Ascending aorta (tissue), 2 donors: ENCODE data around the gene FCRL3. TPM values are rescaled to one million over a fixed set of nuclear protein-coding genes. Genes with fewer than 3 reads are reported as not detected.

Source experiments
- DNase-seq, 2 donors: peaks; one replicate each; pipeline ENCODE4 v3.0.0-alpha.2; 2019; ENCODE audit warnings: low spot score in 2 of 2
- H3K27ac ChIP-seq, 2 donors: fragments of 200-600 bp; sonication (generic); one replicate each; pipeline ENCODE4 v1.5.1; 2016 to 2017; ENCODE audit warnings: mild to moderate bottlenecking in 1 of 2
- H3K27me3 ChIP-seq: fragments of 200-600 bp; sonication (generic); one replicate; pipeline ENCODE4 v1.5.1; 2017
- H3K36me3 ChIP-seq, 2 donors: fragments of 200-600 bp; sonication (generic); one replicate each; pipeline ENCODE4 v1.5.1; 2016
- H3K4me1 ChIP-seq, 2 donors: fragments of 200-600 bp; sonication (generic); one replicate each; pipeline ENCODE4 v1.5.1; 2016 to 2017; ENCODE audit warnings: mild to moderate bottlenecking in 1 of 2
- H3K4me3 ChIP-seq, 2 donors: fragments of 200-600 bp; sonication (generic); one replicate each; pipeline ENCODE4 v1.5.1; 2016 to 2017; ENCODE audit warnings: mild to moderate bottlenecking in 1 of 2
- H3K9me3 ChIP-seq, 2 donors: fragments of 200-600 bp; sonication (generic); one replicate each; pipeline ENCODE4 v1.5.1; 2016
- intact Hi-C: fragments of 100-400 bp; cut with DNase I; formaldehyde crosslinking; loops from one replicate; pipeline ENCODE4 v1.15.1; 2023
- total RNA-seq: library from RNA; depleted of rRNA; stranded (reverse); fragments of >200 nt; gene quantifications from one replicate; pipeline ENCODE4 v1.1.0, GENCODE V29; 2016
- TF ChIP-seq, protein P1 (sequence below), 3 experiments: fragments of 200-600 bp in 2 of 3; fragments of 450-650 bp in 1 of 3; sonication (generic) in 2 of 3; IDR thresholded peaks; one replicate each; pipeline ENCODE4 v1.5.1; 2016 to 2019; ENCODE audit warnings: antibody characterized with exemption in 3 of 3, mild to moderate bottlenecking in 1 of 3, moderate library complexity in 1 of 3

FCRL3 gene
- total RNA-seq, 1 donor from 2014 or later: not detected

DNA sequence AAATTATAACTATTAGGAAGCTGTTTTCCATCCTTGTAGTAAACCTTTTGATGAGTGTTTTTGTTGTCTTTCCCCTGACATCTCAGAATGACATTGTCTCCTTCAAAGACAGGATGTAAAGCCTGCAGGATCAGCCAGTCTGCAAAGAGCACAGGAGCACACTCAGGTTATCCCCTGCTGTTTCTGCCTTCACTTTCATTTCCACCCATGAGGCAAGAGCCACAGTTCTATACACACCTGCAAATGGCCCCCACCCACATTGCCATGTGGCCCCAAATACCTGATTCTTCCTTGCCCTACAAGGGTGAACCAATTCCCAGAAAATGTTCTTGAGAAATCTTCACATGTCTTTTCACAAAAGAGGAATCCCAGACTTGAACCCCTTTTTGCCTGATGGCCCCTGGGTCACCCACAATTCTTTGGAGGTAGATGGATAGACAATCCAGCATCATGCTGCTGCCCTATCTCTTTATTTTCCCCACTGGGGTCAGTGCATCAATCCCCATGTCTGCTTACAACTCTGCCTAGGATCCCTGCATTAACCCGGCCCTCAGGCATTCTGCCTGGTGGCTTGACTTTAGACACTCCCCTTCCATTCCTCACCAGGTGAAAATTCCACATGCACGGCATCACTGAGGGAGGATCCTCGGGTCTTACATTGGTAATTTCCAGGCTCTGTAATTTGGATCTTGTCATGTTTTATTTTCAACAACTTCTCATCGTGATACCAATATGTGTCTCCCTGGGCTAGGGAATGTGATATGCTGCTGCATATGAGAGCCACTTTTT, 2.6 kb downstream of the FCRL3 start:
- Histone ChIP-seq H3K4me1 (no peaks in the 10 kb centered on the region), H3K27me3 (no peaks in the 10 kb centered on the region), H3K36me3 (no peaks in the 10 kb centered on the region), H3K4me3 (no peak overlapping the region), H3K27ac (no peak overlapping the region), H3K9me3 (no peaks in the 10 kb centered on the region)
- no peak for DNase-seq
- TF ChIP-seq, protein P1, sequence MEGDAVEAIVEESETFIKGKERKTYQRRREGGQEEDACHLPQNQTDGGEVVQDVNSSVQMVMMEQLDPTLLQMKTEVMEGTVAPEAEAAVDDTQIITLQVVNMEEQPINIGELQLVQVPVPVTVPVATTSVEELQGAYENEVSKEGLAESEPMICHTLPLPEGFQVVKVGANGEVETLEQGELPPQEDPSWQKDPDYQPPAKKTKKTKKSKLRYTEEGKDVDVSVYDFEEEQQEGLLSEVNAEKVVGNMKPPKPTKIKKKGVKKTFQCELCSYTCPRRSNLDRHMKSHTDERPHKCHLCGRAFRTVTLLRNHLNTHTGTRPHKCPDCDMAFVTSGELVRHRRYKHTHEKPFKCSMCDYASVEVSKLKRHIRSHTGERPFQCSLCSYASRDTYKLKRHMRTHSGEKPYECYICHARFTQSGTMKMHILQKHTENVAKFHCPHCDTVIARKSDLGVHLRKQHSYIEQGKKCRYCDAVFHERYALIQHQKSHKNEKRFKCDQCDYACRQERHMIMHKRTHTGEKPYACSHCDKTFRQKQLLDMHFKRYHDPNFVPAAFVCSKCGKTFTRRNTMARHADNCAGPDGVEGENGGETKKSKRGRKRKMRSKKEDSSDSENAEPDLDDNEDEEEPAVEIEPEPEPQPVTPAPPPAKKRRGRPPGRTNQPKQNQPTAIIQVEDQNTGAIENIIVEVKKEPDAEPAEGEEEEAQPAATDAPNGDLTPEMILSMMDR (IDR thresholded peaks at IDR 0.05): no peak
- intact Hi-C loops: no loop called here

DNA sequence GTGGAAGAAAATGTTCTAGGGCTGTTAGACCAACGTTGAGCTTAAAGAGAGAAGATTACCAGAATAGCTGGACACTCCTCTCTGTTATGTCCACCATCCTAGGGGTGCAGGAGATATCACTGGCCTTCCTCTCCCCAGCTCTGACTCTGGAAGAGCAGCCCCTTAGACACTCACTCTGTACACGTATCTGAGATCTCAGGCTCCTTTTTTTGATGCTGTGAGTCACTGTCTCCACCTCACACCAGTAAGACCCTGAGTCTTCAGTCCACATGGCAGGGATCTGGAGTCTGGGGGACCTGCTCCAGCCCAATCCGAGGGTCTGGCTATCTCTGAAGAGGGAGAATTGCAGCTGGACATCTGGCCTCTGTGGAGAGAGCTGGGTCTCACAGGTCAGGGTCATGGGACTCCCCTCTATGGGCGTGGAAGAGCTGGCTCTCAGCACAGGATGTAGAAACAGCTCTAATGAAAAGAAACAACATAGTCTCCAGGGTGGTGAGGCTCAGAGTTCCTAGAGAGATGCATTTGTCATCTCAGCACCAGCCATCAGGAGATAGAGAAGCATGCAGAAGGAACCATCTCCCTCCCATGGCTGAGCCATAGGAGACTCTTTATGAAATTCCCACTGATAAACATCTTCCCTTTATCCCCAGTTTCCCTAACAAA, 3.5 kb downstream of the FCRL3 start:
- Histone ChIP-seq H3K36me3 (no peaks in the 10 kb centered on the region), H3K27ac (no peak overlapping the region), H3K4me3 (no peak overlapping the region), H3K27me3 (no peaks in the 10 kb centered on the region), H3K4me1 (no peaks in the 10 kb centered on the region), H3K9me3 (no peaks in the 10 kb centered on the region)
- TF ChIP-seq, protein P1 (IDR thresholded peaks at IDR 0.05): no peak
- intact Hi-C loops: no loop called here
- DNase-seq: no peak

DNA sequence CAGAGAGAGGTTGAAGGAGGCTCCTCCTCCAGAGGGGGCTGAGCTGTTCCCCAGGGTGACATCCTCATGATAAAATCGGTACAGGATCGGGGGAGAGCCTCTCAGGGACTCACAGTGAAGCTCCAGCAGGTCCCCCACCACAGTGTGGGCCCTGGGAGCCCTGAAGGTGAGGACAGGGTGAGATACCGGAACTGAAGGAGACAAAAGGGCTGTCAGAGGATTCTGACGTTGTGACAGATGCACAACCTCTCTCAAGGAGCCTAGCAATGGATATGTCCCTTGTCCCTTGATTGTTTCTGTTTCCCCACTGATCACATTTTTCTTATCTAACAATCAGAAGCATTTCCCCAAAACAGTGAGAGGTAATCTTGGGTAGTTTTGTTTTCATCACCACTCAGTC, 5.2 kb downstream of the FCRL3 start:
- DNase-seq: no peak
- TF ChIP-seq, protein P1 (IDR thresholded peaks at IDR 0.05): no peak

DNA sequence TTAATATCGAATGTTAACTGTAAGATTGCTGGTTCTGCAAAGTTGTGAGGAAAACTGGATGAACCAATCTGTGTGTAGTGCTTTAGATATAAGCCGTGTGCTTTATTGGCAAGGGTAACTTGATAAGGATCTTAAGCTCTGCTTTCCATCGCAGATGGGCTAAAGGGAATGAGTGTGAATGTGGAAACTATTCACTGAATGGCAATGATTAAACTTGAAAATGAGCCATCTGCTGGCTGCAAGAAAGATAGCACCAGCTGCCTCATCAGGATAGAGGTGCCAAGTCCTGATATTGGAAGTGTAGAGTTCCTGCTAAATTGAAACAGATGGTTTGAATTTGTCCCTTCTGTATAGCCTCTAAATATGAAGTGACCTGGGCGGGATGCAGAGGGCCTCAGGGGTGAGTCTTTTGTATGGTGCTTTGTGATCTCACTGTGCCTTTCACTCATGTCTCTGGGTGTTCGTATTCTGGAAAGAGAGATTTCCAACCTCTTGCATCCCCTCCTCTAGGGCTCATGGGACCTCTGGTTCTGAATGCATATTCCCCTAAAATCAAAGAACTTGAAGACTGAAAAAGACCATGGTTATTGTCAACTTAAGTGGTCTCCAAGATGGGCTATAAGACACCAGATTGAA, 9.2 kb downstream of the FCRL3 start:
- no peaks in the 10 kb centered on the region for H3K9me3 ChIP-seq
- H3K36me3 ChIP-seq: no peaks in the 10 kb centered on the region
- H3K27ac ChIP-seq: no peak overlapping the region
- TF ChIP-seq, protein P1 (IDR thresholded peaks at IDR 0.05): no peak
- intact Hi-C loops: no loop called here
- no peak for DNase-seq
- no peaks in the 10 kb centered on the region for H3K27me3 ChIP-seq
- no peaks in the 10 kb centered on the region for H3K4me1 ChIP-seq
- H3K4me3 ChIP-seq: no peak overlapping the region

More for the DNA sequence above, 5.2 kb downstream of the FCRL3 start:
- H3K9me3 ChIP-seq: no peaks in the 10 kb centered on the region
- no peak overlapping the region for H3K27ac ChIP-seq
- H3K36me3 ChIP-seq: no peaks in the 10 kb centered on the region
- no peaks in the 10 kb centered on the region for H3K27me3 ChIP-seq
- no peak overlapping the region for H3K4me3 ChIP-seq
- H3K4me1 ChIP-seq: no peaks in the 10 kb centered on the region
- intact Hi-C loops: no loop called here

DNA sequence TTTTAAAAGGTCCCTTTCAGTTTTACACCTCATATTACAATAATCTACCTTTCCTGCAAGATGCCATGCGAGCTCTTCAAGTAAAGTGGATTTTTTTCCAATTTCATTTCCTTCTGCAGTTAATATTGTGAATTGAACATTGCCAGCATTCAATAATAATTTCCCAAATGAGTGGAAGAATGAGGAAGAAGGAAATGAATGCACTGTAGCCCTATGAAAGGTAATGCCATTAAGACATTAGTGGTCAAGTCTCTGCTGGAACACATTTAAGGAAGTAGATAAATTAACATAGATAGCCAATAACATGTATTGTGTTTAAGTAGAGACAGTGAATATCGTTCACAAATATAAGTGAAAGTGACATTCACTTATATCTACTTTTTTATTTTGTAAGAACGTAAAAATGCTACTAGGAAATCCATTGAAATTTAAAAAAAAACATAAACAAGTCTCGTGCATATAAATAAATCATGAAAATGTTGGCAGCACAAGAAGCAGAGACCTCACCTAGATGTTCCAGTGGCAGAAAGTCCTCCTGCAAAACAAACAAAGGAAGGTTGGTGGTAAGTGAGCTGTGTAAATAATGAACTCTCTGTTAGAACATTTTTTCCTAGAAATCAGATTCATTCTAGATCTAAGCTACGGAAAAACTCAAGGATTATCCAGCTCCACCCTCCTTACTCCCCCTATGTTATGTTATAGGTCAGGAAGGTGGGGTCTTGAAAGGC, 17.7 kb downstream of the FCRL3 start:
- no peak overlapping the region for H3K27ac ChIP-seq
- no peaks in the 10 kb centered on the region for H3K4me1 ChIP-seq
- DNase-seq: no peak
- no peaks in the 10 kb centered on the region for H3K9me3 ChIP-seq
- TF ChIP-seq, protein P1 (IDR thresholded peaks at IDR 0.05): no peak
- intact Hi-C loops: no loop called here
- no peak overlapping the region for H3K4me3 ChIP-seq
- H3K27me3 ChIP-seq: no peaks in the 10 kb centered on the region
- no peaks in the 10 kb centered on the region for H3K36me3 ChIP-seq
